Panc1 (cell line): ENCODE data around the gene EFR3B. TPM values are rescaled to one million over a fixed set of nuclear protein-coding genes. Genes with fewer than 3 reads are reported as not detected.

Source experiments
- ATAC-seq: fragments of 200-7000 bp; cut with Tn5 transposase; 2 replicates; pipeline ENCODE4 v1.9.1; 2020; ENCODE audit warnings: mild to moderate bottlenecking, moderate library complexity
- BruUV-seq: library from RNA; stranded (reverse); fragments of 400-500 nt; replicated peaks from 2 replicates; lab custom pipeline; 2021; lab: Mats Ljungman, UMichigan
- CTCF ChIA-PET: fragments of 300-600 bp; sonication (Branson Sonifier 250); formaldehyde crosslinking; loops from one replicate; lab custom pipeline; 2022; ENCODE audit warnings: antibody characterized with exemption; lab: Charles Lee
- POLR2A ChIA-PET: fragments of 300-600 bp; sonication (Branson Sonifier 250); formaldehyde crosslinking; loops from one replicate; lab custom pipeline; 2022; ENCODE audit warnings: antibody characterized with exemption; lab: Charles Lee
- DNase-seq: peaks from one replicate; pipeline ENCODE4 v3.0.0-alpha.2; 2010; ENCODE audit warnings: low read depth, low spot score
- H3K27ac ChIP-seq: 2 replicates; pipeline ENCODE4 v1.5.1; 2011; ENCODE audit warnings: mild to moderate bottlenecking, low read length, inconsistent platforms
- H3K27me3 ChIP-seq: fragments of 200-500 bp; sonication (Bioruptor generic); 2 replicates; pipeline ENCODE4 v1.6.0; 2014; ENCODE audit warnings: low read length, inconsistent platforms; ENCODE audit not compliant: control insufficient read depth, insufficient read depth
- H3K36me3 ChIP-seq: fragments of 200-500 bp; sonication (Bioruptor generic); 2 replicates; pipeline ENCODE4 v1.5.1; 2014; ENCODE audit warnings: inconsistent platforms, mild to moderate bottlenecking, low read length, moderate library complexity; ENCODE audit not compliant: control insufficient read depth, insufficient read depth
- H3K4me1 ChIP-seq: 2 replicates; pipeline ENCODE4 v1.5.1; 2011; ENCODE audit warnings: inconsistent platforms, mild to moderate bottlenecking, low read length, moderate library complexity; ENCODE audit not compliant: control insufficient read depth, insufficient read depth
- H3K4me3 ChIP-seq, 2 experiments: 2 replicates each; pipeline ENCODE4 v1.5.1; 2011 to 2012; ENCODE audit warnings: low read depth in 2 of 2, low read length in 2 of 2, mild to moderate bottlenecking in 2 of 2, inconsistent platforms in 1 of 2, moderate library complexity in 1 of 2
- H3K9me3 ChIP-seq: fragments of 200-500 bp; sonication (Bioruptor generic); 2 replicates; pipeline ENCODE4 v1.5.1; 2014; ENCODE audit warnings: low read depth, mild to moderate bottlenecking, inconsistent platforms, low read length, moderate library complexity; ENCODE audit not compliant: control insufficient read depth, insufficient read depth
- POLR2AphosphoS5 ChIP-seq: IDR thresholded peaks from 2 replicates; pipeline ENCODE4 v1.6.1; 2012; ENCODE audit warnings: mild to moderate bottlenecking, low read depth, low read length, moderate library complexity
- SIN3A ChIP-seq: IDR thresholded peaks from 2 replicates; pipeline ENCODE4 v1.6.1; 2012; ENCODE audit warnings: low read depth, mild to moderate bottlenecking, low read length, moderate library complexity, borderline replicate concordance; ENCODE audit not compliant: insufficient read depth
- TCF7L2 ChIP-seq: IDR thresholded peaks from 2 replicates; pipeline ENCODE4 v1.6.1; 2011; ENCODE audit warnings: mild to moderate bottlenecking, low read depth, low read length, inconsistent platforms
- in situ Hi-C: cut with HindIII; loops from 2 replicates; pipeline ENCODE4 v1.10.0; 2016; ENCODE audit warnings: low sequenced_read_pairs, low pct_unique_long_range_greater_than_20kb
- intact Hi-C: fragments of 100-400 bp; cut with micrococcal nuclease; formaldehyde crosslinking; loops from one replicate; pipeline ENCODE4 v1.10.0; 2022; ENCODE audit not compliant: unreplicated experiment
- total RNA-seq: library from RNA; stranded (reverse); gene quantifications from one replicate; pipeline ENCODE4 v1.2.1, GENCODE V29; 2021; ENCODE audit not compliant: unreplicated experiment
- TF ChIP-seq, protein P1 (sequence below), 2 experiments: IDR thresholded peaks; 2 replicates each; pipeline ENCODE4 v1.6.1; 2011 to 2012; ENCODE audit warnings: low read depth in 2 of 2, control low read depth in 1 of 2, low read length in 1 of 2, mild to moderate bottlenecking in 1 of 2, moderate library complexity in 1 of 2; ENCODE audit not compliant: insufficient read depth in 1 of 2
- TF ChIP-seq, protein P2 (sequence below): fragments of 450-650 bp; IDR thresholded peaks from 2 replicates; pipeline ENCODE4 v1.5.1; 2017; ENCODE audit warnings: mild to moderate bottlenecking

The EFR3B gene
- total RNA-seq, 1 experiment from 2014 or later, result 8.9 TPM

DNA sequence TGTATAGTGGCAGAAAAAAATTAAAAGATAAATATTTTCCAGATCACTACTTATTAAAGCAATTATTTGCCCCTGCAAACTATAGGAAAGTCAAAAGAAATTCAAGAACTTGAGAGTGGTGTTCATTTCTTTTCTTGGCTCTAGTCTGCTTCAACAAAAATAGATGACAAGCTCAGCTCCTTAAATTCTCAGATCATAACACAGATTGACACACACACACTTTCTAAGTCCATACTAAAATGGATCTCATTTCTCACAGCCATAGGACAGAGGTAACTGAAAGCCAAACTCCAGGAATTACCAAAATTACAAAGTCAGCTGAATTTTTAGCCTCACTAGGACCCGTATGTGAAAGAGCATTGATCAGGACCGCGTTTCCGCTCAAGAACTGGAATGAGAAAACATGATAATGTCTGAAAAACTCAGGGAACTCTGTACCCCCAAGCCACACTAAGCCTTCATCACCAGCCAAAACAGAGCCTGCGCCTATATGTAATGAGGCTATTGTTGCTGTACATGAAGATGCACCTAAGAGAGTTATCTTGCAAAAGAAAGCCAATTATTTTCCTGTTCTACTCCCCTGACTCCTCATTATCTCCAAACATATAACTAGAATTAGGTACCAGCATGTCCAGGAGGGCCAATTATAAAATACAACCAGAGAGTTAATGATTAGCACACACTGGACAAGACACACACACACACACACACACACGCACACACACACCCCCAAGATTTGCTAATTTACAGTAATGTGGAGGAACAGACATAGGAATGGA, 16.5 kb upstream of the EFR3B start:
- Histone ChIP-seq H3K36me3 (no peaks in the 10 kb centered on the region), H3K4me1 (no peaks in the 10 kb centered on the region), H3K27me3 (peaks cover 3% of the 10 kb centered on the region; the same call in 1 of the 2 replicates), H3K4me3 (no peak overlapping the region), H3K27ac (no peak overlapping the region), H3K9me3 (no peaks in the 10 kb centered on the region)
- in situ Hi-C loops (no loop called here), intact Hi-C loops (no loop called here)
- POLR2A ChIA-PET, result no interaction called here
- ATAC-seq (no peak), DNase-seq (no peak)
- CTCF ChIA-PET, result no interaction called here
- TF ChIP-seq SIN3A (no peak), POLR2AphosphoS5 (no peak), TCF7L2 (no peak)
- TF ChIP-seq, protein P1, sequence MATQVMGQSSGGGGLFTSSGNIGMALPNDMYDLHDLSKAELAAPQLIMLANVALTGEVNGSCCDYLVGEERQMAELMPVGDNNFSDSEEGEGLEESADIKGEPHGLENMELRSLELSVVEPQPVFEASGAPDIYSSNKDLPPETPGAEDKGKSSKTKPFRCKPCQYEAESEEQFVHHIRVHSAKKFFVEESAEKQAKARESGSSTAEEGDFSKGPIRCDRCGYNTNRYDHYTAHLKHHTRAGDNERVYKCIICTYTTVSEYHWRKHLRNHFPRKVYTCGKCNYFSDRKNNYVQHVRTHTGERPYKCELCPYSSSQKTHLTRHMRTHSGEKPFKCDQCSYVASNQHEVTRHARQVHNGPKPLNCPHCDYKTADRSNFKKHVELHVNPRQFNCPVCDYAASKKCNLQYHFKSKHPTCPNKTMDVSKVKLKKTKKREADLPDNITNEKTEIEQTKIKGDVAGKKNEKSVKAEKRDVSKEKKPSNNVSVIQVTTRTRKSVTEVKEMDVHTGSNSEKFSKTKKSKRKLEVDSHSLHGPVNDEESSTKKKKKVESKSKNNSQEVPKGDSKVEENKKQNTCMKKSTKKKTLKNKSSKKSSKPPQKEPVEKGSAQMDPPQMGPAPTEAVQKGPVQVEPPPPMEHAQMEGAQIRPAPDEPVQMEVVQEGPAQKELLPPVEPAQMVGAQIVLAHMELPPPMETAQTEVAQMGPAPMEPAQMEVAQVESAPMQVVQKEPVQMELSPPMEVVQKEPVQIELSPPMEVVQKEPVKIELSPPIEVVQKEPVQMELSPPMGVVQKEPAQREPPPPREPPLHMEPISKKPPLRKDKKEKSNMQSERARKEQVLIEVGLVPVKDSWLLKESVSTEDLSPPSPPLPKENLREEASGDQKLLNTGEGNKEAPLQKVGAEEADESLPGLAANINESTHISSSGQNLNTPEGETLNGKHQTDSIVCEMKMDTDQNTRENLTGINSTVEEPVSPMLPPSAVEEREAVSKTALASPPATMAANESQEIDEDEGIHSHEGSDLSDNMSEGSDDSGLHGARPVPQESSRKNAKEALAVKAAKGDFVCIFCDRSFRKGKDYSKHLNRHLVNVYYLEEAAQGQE (IDR thresholded peaks at IDR 0.05; ENCODE audit: insufficient read depth in 1 of 2, low read depth in 2 of 2, low read length in 1 of 2), result no peak
- TF ChIP-seq, protein P2, sequence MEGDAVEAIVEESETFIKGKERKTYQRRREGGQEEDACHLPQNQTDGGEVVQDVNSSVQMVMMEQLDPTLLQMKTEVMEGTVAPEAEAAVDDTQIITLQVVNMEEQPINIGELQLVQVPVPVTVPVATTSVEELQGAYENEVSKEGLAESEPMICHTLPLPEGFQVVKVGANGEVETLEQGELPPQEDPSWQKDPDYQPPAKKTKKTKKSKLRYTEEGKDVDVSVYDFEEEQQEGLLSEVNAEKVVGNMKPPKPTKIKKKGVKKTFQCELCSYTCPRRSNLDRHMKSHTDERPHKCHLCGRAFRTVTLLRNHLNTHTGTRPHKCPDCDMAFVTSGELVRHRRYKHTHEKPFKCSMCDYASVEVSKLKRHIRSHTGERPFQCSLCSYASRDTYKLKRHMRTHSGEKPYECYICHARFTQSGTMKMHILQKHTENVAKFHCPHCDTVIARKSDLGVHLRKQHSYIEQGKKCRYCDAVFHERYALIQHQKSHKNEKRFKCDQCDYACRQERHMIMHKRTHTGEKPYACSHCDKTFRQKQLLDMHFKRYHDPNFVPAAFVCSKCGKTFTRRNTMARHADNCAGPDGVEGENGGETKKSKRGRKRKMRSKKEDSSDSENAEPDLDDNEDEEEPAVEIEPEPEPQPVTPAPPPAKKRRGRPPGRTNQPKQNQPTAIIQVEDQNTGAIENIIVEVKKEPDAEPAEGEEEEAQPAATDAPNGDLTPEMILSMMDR, result no peak
- BruUV-seq, result no TSS peak

DNA sequence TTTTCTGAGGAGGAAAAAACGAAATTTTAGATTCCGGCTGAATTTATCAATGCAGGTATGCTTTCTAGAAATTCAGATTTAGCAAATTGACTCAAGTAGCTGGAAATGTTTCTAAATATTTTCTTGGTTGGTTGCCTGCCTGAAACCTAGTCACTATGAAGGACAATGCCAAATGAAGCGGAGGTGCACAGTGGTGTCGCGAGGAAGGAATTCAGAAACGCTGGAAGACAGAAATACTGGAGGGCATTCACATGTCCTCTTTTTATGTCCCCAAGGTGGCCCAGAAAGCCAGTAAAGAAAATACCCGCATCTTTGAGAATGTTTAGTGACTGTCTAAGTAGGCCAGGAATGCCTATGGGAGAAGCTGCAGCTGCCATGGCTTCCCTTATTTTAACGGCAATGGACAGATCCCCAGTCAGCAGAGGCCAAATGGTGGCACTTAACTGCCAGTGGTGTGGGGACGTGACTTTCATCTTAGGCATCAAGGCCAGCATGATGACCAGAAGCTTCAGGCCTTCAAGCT, 15.8 kb upstream of the EFR3B start:
- H3K4me1 ChIP-seq, result no peaks in the 10 kb centered on the region
- ChIA-PET CTCF (no interaction called here), POLR2A (no interaction called here)
- H3K9me3 ChIP-seq, result no peaks in the 10 kb centered on the region
- H3K27me3 ChIP-seq, result peaks cover 3% of the 10 kb centered on the region; the same call in 1 of the 2 replicates
- no peak overlapping the region for H3K4me3 ChIP-seq
- DNase-seq, result no peak
- H3K36me3 ChIP-seq, result no peaks in the 10 kb centered on the region
- H3K27ac ChIP-seq, result no peak overlapping the region
- TF ChIP-seq, protein P1 (IDR thresholded peaks at IDR 0.05; ENCODE audit: insufficient read depth in 1 of 2, low read depth in 2 of 2, low read length in 1 of 2), result no peak
- TF ChIP-seq SIN3A, result no peak
- no peak for TF ChIP-seq TCF7L2
- no peak for TF ChIP-seq POLR2AphosphoS5
- in situ Hi-C loops (no loop called here), intact Hi-C loops (no loop called here)
- BruUV-seq, result no TSS peak
- no peak for ATAC-seq
